GM21526 (cell line): ENCODE results near the gene KCNG1.

Experiments used
- ATAC-seq: cut with Tn5 transposase; IDR thresholded peaks from one replicate; pipeline ENCODE4 v1.9.1; 2021; ENCODE audit warnings: moderate library complexity; ENCODE audit not compliant: unreplicated experiment, low FRiP score

Gene KCNG1

DNA sequence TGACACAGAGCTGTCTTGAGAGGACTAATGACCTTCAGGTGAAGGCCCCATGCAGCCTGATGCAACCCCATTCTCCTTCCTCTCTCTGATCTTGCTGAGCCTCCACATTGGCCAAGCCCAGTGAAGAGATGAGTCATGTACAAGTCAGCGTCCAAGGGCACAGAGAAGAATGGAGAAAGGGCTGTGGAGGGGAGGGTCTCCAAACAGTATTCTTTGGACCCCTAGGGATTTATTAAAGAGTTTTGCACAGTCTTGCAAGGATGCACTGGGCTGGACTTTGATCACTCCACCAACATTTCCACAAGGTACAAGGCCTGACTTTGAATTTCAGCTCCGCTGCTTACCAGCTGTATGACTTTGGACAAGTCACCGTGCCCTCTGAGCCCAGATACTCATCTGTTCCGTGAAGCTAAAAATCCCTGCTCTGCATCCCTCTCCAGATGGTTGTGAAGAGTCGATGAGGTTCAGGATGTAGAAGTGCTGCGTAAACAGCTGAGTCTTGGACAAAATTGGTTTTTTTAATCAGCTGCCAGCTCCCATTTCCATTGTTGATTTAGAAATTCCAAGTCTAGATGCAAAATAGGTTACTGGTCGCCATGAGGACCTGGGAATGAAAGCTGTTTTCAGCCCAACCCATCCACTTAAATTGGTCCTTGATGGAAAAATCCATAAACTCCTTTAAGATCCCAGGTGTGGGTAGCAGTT is 14.1 kb upstream of the KCNG1 start:
- ATAC-seq = no peak

- no peak for ATAC-seq
Measured at GRCh38 chr20:51036226-51036625, 13.3 kb upstream of the KCNG1 start.

GRCh38 chr20:51034988-51035656 is 12.2 kb upstream of the KCNG1 start:
- ATAC-seq = no peak

GRCh38 chr20:51034476-51034875 is 11.6 kb upstream of the KCNG1 start:
- ATAC-seq = no peak

GRCh38 chr20:51029963-51030920 is 7.3 kb upstream of the KCNG1 start:
- no peak for ATAC-seq

DNA sequence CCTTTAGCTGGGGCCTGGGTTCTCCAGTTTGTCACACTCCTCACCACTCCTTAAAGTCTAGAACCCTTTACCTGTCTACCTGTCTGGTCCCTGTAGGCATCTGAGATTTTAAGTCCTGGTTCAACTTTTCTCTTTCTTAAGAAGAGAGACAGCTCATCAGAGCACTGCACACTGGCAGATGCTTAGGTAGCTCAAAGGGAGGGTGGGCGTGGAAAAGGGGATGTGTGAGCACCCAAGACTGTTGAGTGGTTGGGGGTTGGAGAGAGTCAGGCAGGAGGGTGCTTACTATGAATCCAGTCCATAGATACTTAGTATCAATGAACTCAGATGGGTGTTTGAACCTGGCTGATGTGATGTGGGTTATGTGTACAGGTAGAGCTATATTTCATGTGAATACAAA is 6.6 kb upstream of the KCNG1 start:
- ATAC-seq = no peak

GRCh38 chr20:51028616-51029212 is 5.8 kb upstream of the KCNG1 start:
- ATAC-seq = no peak

GRCh38 chr20:51027035-51027795 is 4.3 kb upstream of the KCNG1 start:
- ATAC-seq = no peak

DNA sequence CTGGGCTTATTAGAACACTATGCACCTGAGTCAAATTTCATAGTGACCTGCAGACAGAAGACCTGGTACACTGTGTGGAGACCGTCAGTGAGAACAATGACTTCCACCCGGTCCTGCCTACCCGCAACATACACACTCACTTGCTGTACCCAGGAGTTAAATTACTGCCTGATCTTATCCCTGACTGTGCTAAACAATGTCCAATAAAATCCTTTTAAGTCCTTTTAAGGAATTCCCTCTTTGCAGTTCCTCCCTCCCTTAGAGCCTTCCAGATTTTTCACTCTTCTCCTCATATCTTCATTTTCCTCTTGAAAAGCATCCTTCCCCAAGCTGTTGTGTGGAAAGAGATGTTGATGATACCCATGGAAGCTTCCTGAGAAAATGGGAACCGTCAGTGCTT is 3.4 kb upstream of the KCNG1 start:
- no peak for ATAC-seq

GRCh38 chr20:51024761-51025160 is 1.9 kb upstream of the KCNG1 start:
- ATAC-seq = no peak

- ATAC-seq = no peak
Measured at GRCh38 chr20:51023617-51024155, 779 bp upstream of the KCNG1 start.

- ATAC-seq = no peak
Measured at GRCh38 chr20:51022227-51022802, 592 bp downstream of the KCNG1 start.

DNA sequence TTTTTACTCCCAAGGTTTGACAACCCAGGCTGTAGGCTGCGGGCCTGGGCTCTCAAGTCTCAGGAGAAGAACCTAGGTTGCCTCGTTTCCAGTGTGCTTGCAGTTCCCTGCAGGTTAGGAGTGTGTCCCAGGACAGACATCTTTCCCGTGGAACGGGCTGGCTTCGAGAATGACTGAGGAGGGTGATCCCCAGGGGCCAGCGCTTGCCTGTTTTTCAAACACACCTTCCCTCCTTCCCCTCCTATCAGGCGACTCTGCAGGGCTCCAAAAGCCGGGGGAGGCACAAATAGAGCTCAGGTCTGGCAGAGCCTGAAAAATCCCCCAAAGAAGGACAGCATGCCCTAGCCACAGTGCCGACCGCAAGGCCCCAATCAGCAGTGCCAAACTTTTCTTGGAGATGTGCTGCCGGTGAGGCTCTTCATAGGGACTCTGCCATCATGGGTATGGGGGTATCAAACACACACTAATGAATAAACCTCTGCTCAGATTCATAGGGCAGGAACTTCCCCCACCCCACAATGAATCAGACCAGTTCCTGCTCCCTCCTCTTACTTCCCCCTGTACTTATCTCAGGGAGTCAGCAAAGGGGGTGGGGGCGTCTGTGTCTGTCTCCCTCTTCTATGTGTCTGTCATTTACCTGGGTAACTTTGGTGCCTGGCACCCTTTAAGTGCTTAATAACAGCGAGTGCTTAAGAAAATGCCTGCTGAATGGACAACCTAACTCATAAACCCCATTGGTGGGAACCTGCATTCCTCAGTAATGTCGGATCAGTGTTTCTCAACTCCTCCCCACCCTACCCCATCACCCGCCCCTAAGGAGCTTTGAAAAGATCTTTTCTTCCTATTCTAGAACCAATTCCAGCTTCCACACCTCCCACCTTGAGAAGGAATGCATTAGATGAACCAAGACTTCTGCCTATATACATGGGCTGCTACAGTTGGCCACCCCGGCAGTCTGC is 1.6 kb downstream of the KCNG1 start:
- no peak for ATAC-seq

- no peak for ATAC-seq
Measured at GRCh38 chr20:51020657-51021056, 2.2 kb downstream of the KCNG1 start.

DNA sequence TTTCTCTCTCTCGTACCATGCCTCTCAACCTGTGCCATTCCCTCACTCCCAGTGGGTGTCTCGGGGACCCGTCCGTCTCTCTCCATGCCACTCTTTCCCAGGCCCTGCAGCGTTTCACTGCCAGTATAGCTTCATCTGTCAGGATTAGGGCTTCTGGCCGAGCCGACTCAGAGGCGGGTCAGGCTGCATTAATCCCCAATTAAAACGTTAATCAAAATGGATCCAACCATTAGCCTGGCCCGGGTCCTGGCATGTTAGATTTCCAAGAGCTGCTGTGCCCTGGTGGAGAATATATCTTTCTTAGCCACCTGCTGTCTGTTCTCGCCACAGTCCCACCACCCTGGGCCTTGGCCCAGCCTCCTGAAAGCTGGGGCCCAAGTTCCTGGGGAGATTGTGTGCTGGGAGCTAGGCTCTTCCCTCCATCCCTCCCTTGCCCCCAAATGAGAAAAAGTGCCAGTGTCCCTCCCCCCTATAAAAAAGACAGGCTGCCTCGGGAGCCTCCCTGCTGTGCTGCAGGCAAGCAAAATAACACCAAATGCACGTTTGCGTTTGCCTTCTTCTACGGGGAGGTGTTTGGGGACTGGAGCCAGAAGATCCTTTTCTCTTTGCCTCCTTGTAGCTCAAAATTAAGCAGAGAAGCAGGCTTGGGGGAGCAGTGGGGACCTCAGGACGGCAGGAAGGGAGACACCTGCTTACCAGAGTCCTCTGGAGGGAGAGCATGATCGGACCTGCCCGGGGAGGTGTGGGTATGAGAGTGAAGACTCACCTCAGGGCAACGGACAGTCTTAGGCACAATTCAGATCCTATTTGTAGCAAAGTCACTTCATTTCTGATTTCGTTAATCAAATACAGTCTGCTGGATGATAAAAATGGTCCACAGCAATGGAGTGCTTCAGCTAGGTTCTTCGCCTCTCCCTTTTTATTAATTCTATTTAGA is 3.0 kb downstream of the KCNG1 start:
- no peak for ATAC-seq

- ATAC-seq = no peak
Measured at GRCh38 chr20:51017251-51017650, 5.7 kb downstream of the KCNG1 start.

- no peak for ATAC-seq
Measured at GRCh38 chr20:51016521-51016920, 6.4 kb downstream of the KCNG1 start.
